KG1 (cell line): ENCODE data around the gene MED12.

Source experiments
- DNase-seq: peaks from one replicate; lab custom pipeline; 2025; lab: John Stamatoyannopoulos, UW

The MED12 gene

DNA sequence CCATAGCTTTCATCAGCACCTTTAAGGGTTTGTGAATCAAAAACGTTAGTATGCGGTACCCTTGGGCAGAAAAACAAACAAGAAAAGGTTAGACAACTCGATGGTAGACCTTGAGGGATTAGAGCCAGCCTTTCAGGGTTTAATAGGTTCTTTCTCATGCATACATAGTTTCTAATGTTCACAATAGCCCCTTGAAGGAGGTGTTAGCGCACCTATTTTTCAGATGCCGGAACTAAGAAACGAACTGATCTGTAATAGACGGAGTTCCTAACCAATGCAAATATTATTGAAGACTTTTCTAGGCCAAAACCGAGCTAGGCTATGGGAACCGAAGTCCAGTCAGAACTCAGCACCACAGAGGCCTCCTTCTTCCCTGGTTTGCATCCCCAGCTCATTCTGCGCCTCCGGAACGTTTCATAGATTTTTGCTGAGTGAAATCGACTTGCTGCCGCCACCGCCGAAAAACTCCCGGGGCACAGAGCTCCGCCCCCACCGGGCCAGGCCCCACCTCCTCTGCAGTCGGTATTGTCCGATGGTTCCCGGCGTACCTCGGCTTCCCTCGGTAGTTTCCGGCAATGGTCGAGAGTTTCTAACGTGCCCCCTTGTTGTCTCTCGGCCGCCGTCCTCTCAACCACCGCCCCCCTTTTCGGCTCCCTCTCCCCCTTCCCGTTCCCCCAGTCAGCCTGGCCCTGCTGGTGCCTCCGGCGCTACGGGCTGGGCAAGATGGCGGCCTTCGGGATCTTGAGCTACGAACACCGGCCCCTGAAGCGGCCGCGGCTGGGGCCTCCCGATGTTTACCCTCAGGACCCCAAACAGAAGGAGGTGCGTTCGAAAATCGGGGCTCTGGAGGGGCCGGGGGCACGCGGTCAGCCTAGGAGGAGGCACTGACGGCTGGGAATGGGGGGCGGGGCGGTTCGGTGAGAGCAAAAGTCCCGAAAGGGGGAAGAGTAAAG lies at the start of gene MED12:
Gene MED12, plus strand, starts transcription at position 565 of the 953 bp plus-strand sequence. Its CDS starts 159 bp downstream, at position 724.
- peak; percentile 17 for DNase-seq

GRCh38 chrX:71070531-71070930 lies 47.9 kb upstream of the MED12 start:
- no peak for DNase-seq

DNA sequence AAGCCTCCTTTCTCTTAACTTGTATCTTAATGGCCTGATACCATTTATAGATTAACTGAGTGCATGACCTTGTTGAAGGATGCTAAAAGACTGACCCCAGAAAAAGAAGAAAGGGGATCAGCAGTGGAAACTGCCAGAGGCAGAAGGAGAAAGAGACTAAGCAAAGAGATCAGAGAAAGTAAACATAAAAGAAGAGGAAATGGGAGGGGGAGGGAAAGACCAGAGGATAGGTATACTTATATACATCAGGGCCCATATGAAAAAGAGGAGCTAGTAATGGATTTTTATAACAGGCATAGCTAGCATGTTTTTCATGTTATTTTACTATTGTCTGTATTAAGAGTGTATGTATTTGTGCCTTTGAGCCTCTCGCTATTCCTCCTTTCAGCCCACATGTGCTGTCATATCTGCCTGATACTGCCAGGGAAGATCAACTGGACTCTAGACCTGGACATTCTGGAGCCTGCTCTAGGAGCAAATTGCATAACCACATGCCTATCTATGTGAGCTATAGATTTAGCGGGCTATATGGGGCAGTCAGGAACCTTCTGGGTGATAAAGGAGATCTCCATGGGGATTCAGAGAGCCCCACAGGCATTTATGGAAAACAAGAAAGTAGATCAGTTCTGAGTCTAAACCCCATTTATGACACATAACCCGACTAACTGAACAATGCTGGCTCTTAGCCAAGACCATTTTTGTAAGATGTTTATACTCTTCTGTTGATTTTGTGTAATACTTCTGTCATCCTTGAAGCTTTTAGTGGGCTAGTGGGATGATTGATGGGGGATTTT lies 36.9 kb upstream of the MED12 start:
- DNase-seq, result no peak

- DNase-seq, result no peak
Measured at GRCh38 chrX:71082124-71082647, 36.2 kb upstream of the MED12 start.

DNA sequence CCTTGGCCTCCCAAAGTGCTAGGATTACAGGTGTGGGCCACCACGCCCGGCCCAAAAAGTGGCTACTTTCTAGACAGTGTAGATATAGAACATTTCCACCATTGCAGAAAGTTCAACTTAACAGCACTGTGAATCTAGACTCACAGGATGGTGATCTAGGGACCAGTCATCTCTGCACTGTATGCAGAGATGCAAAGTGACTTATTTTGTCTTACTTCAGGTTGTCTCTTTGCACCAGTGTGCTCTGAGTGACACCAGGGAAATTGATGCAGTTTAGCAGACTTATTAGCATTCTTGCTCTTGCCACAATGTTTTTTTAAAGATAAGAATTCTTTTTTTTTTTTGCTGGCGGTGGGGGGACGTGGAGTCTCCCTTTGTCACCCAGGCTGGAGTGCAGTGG lies 35.6 kb upstream of the MED12 start:
- DNase-seq, result no peak

- DNase-seq, result no peak
Measured at GRCh38 chrX:71085900-71086299, 32.5 kb upstream of the MED12 start.

GRCh38 chrX:71091263-71091662 lies 27.1 kb upstream of the MED12 start:
- no peak for DNase-seq

DNA sequence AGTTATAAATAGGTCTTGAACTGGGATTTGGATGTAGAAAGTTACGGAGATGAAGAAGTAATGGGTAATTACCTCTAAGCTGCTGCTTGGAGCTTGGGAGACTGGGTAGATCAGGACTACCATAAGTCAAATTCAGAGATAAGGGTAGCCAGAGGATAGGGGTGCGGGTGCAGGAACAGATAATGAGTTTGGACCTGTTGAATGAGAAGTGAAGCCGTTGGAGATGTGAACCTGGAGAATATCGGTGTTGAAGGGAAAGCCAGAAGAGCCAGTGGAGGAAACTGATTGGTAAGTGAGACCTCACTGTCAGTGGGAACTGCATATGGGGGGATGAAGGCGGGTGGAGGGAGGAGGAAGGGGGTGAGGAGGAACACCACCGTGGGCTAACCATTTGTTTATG lies 23.4 kb upstream of the MED12 start:
- no peak for DNase-seq

DNA sequence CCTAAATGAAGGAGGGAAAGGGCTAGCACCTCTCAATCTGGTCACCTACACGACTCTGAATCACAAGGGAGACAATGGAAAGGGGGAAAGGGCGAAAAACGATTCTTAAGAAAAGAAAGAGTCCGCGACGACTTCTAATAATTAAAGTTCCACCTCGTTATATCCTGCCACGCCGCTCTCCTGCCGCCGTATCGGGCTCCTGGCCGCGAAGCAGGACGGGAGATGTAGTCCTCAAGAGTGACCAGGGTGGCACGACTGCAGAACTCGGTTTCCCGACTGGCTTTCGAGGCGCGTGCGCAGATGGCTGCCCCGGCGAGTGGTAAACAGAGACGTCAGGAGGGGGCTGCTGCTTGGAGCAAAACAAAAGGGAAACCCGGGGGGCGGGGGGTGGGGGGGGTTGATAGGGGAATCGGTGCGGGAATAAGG lies 22.8 kb upstream of the MED12 start, which contains the start of gene FOXO4:
Gene FOXO4, plus strand, starts transcription at position 297 of the 426 bp plus-strand sequence. CDS start 678 bp downstream, outside the sequence.
- DNase-seq, result peak; percentile 13

GRCh38 chrX:71095981-71096759 lies 22.2 kb upstream of the MED12 start:
- no peak for DNase-seq

DNA sequence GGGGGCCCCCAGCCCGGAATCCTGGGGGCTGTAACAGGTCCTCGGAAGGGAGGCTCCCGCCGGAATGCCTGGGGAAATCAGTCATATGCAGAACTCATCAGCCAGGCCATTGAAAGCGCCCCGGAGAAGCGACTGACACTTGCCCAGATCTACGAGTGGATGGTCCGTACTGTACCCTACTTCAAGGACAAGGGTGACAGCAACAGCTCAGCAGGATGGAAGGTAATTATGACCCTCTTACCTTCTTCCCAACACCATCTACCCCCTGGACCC lies 21.7 kb upstream of the MED12 start:
- DNase-seq, result no peak

GRCh38 chrX:71098302-71098701 lies 20.1 kb upstream of the MED12 start:
- peak; percentile 9 for DNase-seq

GRCh38 chrX:71098951-71099506 lies 19.4 kb upstream of the MED12 start:
- no peak for DNase-seq

- DNase-seq, result no peak
Measured at GRCh38 chrX:71099736-71100135, 18.7 kb upstream of the MED12 start.

DNA sequence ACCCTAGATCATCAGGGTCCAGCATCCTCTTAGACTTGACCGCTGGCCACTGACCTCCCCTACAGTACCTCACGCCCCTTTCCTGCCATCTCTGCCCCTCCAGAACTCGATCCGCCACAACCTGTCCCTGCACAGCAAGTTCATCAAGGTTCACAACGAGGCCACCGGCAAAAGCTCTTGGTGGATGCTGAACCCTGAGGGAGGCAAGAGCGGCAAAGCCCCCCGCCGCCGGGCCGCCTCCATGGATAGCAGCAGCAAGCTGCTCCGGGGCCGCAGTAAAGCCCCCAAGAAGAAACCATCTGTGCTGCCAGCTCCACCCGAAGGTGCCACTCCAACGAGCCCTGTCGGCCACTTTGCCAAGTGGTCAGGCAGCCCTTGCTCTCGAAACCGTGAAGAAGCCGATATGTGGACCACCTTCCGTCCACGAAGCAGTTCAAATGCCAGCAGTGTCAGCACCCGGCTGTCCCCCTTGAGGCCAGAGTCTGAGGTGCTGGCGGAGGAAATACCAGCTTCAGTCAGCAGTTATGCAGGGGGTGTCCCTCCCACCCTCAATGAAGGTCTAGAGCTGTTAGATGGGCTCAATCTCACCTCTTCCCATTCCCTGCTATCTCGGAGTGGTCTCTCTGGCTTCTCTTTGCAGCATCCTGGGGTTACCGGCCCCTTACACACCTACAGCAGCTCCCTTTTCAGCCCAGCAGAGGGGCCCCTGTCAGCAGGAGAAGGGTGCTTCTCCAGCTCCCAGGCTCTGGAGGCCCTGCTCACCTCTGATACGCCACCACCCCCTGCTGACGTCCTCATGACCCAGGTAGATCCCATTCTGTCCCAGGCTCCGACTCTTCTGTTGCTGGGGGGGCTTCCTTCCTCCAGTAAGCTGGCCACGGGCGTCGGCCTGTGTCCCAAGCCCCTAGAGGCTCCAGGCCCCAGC lies 17.6 kb upstream of the MED12 start:
- no peak for DNase-seq

- no peak for DNase-seq
Measured at GRCh38 chrX:71102292-71102691, 16.1 kb upstream of the MED12 start.

DNA sequence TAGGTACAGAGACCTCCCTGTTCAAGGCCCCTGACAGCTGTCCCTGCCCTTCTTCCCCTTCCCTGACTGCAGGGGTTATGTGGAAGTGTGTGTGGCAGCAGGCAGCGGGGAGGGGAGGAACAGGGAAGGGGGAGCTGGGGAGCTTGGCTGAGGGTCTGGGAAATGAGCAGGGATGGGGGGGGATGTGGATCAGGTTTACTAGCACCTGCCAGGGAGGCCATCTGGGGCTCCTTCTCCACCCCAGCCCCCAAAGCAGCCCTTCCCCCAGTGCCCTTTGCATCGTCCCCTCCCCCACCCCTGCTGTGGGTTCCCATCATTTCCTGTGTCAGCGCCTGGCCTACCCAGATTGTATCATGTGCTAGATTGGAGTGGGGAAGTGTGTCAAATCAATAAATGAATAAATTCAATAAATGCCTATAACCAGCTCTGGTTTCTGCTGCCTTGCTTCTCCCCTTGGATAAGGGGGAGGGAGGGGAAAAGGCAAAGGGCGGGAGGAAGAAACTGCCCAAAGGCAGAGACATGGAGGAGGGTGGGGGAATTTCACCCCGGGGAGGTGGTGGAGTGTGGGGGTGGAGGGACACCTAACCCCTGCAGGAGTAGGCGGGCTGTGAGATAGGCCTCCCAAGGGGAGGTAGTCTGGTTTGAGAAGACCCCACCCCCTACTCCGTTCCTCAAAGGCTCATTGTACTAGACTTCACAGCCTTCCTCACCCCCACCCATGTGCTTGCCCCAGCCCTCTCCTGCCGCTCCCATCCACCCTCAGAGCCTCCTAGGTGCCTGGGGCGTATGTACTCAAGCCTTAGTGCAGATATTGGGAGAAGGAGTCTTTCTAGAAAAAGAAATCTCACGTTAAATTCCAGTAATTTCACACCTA lies 15.0 kb upstream of the MED12 start:
- peak; percentile 15 for DNase-seq

- no peak for DNase-seq
Measured at GRCh38 chrX:71105628-71106027, 12.8 kb upstream of the MED12 start.

DNA sequence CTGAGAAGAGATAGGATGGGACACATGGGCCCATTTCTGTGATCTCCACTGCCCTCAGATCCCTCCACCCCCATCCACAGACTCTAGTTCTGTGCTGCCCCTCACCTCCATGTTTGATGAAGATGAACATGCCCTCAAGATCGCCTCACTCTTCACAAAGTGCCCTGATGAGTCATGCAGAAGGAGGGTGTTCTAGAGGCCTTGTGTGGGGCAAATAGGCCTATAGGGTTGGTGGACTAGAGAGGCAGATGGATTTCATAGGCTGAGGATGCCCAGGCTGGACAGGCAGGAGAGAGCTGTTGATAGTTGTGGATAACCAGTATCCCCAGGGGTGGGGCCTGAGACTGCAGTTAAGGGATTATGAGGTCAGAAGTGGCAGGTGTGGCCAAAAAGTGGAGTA lies 12.0 kb upstream of the MED12 start, which contains the start of gene CXorf65:
Gene CXorf65, minus strand, starts transcription at position 314 of the 400 bp plus-strand sequence. Its CDS starts 184 bp downstream, at position 130.
- no peak for DNase-seq
